ENCODE data around the gene BRD4. TPM values are rescaled to one million over a fixed set of nuclear protein-coding genes. Genes with fewer than 3 reads are reported as not detected.
"Not testable (repeated sequence)": the region's sequence is repeated elsewhere in the genome, so short reads cannot be mapped to it uniquely, and the experiment has no call there.

Gene BRD4
- polyA plus RNA-seq, 6 donors from 2014 or later = 13.5 to 51.9 (median 18.4) TPM

- Mint-ChIP-seq H3K9me3 (no peaks in the 10 kb centered on the region), H3K27me3 (no peaks in the 10 kb centered on the region), H3K36me3 (peaks cover 0 to 12% of the 10 kb centered on the region in 2 donors), H3K27ac (no peak overlapping the region), H3K4me3 (no peak overlapping the region), H3K4me1 (peaks cover 14 to 20% (median 15%) of the 10 kb centered on the region in 3 donors)
- DNase-seq (no peak), ATAC-seq (ENCODE audit: low read depth in 2 of 2) (no peak)
Measured at GRCh38 chr19:15371786-15372380, 39.5 kb upstream of the BRD4 start.

GRCh38 chr19:15371119-15371518, 38.8 kb upstream of the BRD4 start:
- Mint-ChIP-seq H3K4me3 (no peak overlapping the region), H3K27ac (no peak overlapping the region), H3K9me3 (no peaks in the 10 kb centered on the region), H3K27me3 (no peaks in the 10 kb centered on the region), H3K4me1 (peaks cover 10 to 16% (median 11%) of the 10 kb centered on the region in 3 donors), H3K36me3 (peaks cover 0 to 12% of the 10 kb centered on the region in 2 donors)
- DNase-seq = no peak
- ATAC-seq (ENCODE audit: low read depth in 2 of 2) = no peak

GRCh38 chr19:15369594-15369891, 37.2 kb upstream of the BRD4 start:
- ATAC-seq (ENCODE audit: low read depth in 2 of 2) (no peak), DNase-seq (no peak)
- H3K27ac Mint-ChIP-seq = peak overlapping the region in 1 of 6 donors; percentile 41
- H3K4me3 Mint-ChIP-seq = no peak overlapping the region
- H3K36me3 Mint-ChIP-seq = peaks cover 0 to 12% of the 10 kb centered on the region in 2 donors
- no peaks in the 10 kb centered on the region for H3K27me3 Mint-ChIP-seq
- H3K9me3 Mint-ChIP-seq = no peaks in the 10 kb centered on the region
- peaks cover 0 to 14% (median 11%) of the 10 kb centered on the region in 3 donors for H3K4me1 Mint-ChIP-seq

GRCh38 chr19:15368798-15369593, 36.7 kb upstream of the BRD4 start:
- peak overlapping the region in 2 of 6 donors; percentile 41 to 87 for H3K27ac Mint-ChIP-seq

GRCh38 chr19:15368051-15368632, 35.8 kb upstream of the BRD4 start:
- peak overlapping the region in 1 of 6 donors; percentile 85 for H3K27ac Mint-ChIP-seq
- H3K36me3 Mint-ChIP-seq = peaks cover 0 to 12% of the 10 kb centered on the region in 2 donors
- DNase-seq = no peak
- no peak for ATAC-seq (ENCODE audit: low read depth in 2 of 2)
- H3K4me3 Mint-ChIP-seq = peak overlapping the region in 1 of 8 donors; percentile 5
- H3K4me1 Mint-ChIP-seq = peaks cover 0 to 4% (median under 1%) of the 10 kb centered on the region in 3 donors
- H3K27me3 Mint-ChIP-seq = no peaks in the 10 kb centered on the region
- no peaks in the 10 kb centered on the region for H3K9me3 Mint-ChIP-seq

More at GRCh38 chr19:15368798-15369593, 36.7 kb upstream of the BRD4 start:
- ATAC-seq (ENCODE audit: low read depth in 2 of 2) = no peak
- no peaks in the 10 kb centered on the region for H3K9me3 Mint-ChIP-seq
- H3K27me3 Mint-ChIP-seq = no peaks in the 10 kb centered on the region
- peak overlapping the region in 1 of 8 donors; percentile 74 for H3K4me3 Mint-ChIP-seq
- H3K4me1 Mint-ChIP-seq = peaks cover 0 to 10% (median 9%) of the 10 kb centered on the region in 3 donors
- H3K36me3 Mint-ChIP-seq = peaks cover 0 to 12% of the 10 kb centered on the region in 2 donors
- DNase-seq = no peak

- Mint-ChIP-seq H3K4me1 (peaks cover 0 to 3% (median 0%) of the 10 kb centered on the region in 3 donors), H3K36me3 (peaks cover 0 to 12% of the 10 kb centered on the region in 2 donors), H3K27ac (peak overlapping the region in 1 of 6 donors; percentile 85)
Measured at GRCh38 chr19:15367439-15367838, 35.1 kb upstream of the BRD4 start.

GRCh38 chr19:15365264-15365663, 32.9 kb upstream of the BRD4 start:
- Mint-ChIP-seq H3K4me3 (peak overlapping the region in 1 of 8 donors; percentile 15), H3K36me3 (peaks cover 4 to 12% of the 10 kb centered on the region in 2 donors), H3K4me1 (peaks cover 0 to 3% (median 0%) of the 10 kb centered on the region in 3 donors), H3K27me3 (no peaks in the 10 kb centered on the region), H3K9me3 (no peaks in the 10 kb centered on the region), H3K27ac (peak overlapping the region in 2 of 6 donors; percentile 20 to 36)
- DNase-seq (no peak), ATAC-seq (ENCODE audit: low read depth in 2 of 2) (peak; percentile 28 to 33)

More at GRCh38 chr19:15367439-15367838, 35.1 kb upstream of the BRD4 start:
- H3K9me3 Mint-ChIP-seq = no peaks in the 10 kb centered on the region
- no peak for DNase-seq
- no peak overlapping the region for H3K4me3 Mint-ChIP-seq
- ATAC-seq (ENCODE audit: low read depth in 2 of 2) = no peak
- H3K27me3 Mint-ChIP-seq = no peaks in the 10 kb centered on the region

GRCh38 chr19:15363791-15364190, 31.5 kb upstream of the BRD4 start:
- DNase-seq; ATAC-seq (ENCODE audit: low read depth in 2 of 2); H3K4me1 Mint-ChIP-seq; H3K27me3 Mint-ChIP-seq; H3K4me3 Mint-ChIP-seq; H3K9me3 Mint-ChIP-seq: not testable (repeated sequence)
- Mint-ChIP-seq H3K36me3 (peaks cover 8 to 16% of the 10 kb centered on the region in 2 donors), H3K27ac (peak overlapping the region in 2 of 6 donors; percentile 69 to 74)

GRCh38 chr19:15363048-15363447, 30.7 kb upstream of the BRD4 start:
- not testable (repeated sequence) for H3K4me3 Mint-ChIP-seq; ATAC-seq (ENCODE audit: low read depth in 2 of 2); H3K4me1 Mint-ChIP-seq; H3K27me3 Mint-ChIP-seq; H3K9me3 Mint-ChIP-seq; DNase-seq
- peak overlapping the region in 1 of 6 donors; percentile 63 for H3K27ac Mint-ChIP-seq
- peaks cover 15 to 16% of the 10 kb centered on the region in 2 donors for H3K36me3 Mint-ChIP-seq

- DNase-seq; H3K9me3 Mint-ChIP-seq; H3K4me1 Mint-ChIP-seq; H3K4me3 Mint-ChIP-seq; ATAC-seq (ENCODE audit: low read depth in 2 of 2); H3K27me3 Mint-ChIP-seq: not testable (repeated sequence)
- Mint-ChIP-seq H3K27ac (peak overlapping the region in 4 of 6 donors; percentile 15 to 89 (median 50)), H3K36me3 (peaks cover 15 to 19% of the 10 kb centered on the region in 2 donors)
Measured at GRCh38 chr19:15360015-15360414, 27.7 kb upstream of the BRD4 start.

GRCh38 chr19:15358918-15359317, 26.6 kb upstream of the BRD4 start:
- H3K9me3 Mint-ChIP-seq = no peaks in the 10 kb centered on the region
- H3K27me3 Mint-ChIP-seq = no peaks in the 10 kb centered on the region
- H3K27ac Mint-ChIP-seq = peak overlapping the region in 1 of 6 donors; percentile 77
- H3K36me3 Mint-ChIP-seq = peaks cover 19 to 26% of the 10 kb centered on the region in 2 donors
- H3K4me3 Mint-ChIP-seq = no peak overlapping the region
- ATAC-seq (ENCODE audit: low read depth in 2 of 2) = no peak
- no peak for DNase-seq
- H3K4me1 Mint-ChIP-seq = peaks cover 0 to 5% (median 0%) of the 10 kb centered on the region in 3 donors

GRCh38 chr19:15357906-15358305, 25.6 kb upstream of the BRD4 start:
- Mint-ChIP-seq H3K27me3 (no peaks in the 10 kb centered on the region), H3K9me3 (no peaks in the 10 kb centered on the region), H3K4me1 (peaks cover 0 to 5% (median 0%) of the 10 kb centered on the region in 3 donors), H3K4me3 (no peak overlapping the region), H3K36me3 (peaks cover 21 to 27% of the 10 kb centered on the region in 2 donors), H3K27ac (peak overlapping the region in 3 of 6 donors; percentile 5 to 38 (median 34))
- DNase-seq = no peak
- ATAC-seq (ENCODE audit: low read depth in 2 of 2) = no peak

- Mint-ChIP-seq H3K9me3 (no peaks in the 10 kb centered on the region), H3K4me1 (peaks cover 0 to 5% (median 3%) of the 10 kb centered on the region in 3 donors), H3K4me3 (peak overlapping the region in 1 of 8 donors; percentile 12), H3K36me3 (peaks cover 21 to 23% of the 10 kb centered on the region in 2 donors), H3K27me3 (no peaks in the 10 kb centered on the region), H3K27ac (peak overlapping the region in 3 of 6 donors; percentile 56 to 97 (median 63))
- no peak for DNase-seq
- no peak for ATAC-seq (ENCODE audit: low read depth in 2 of 2)
Measured at GRCh38 chr19:15354566-15355296, 22.4 kb upstream of the BRD4 start.
